Measurements from ENCODE around the gene EYS.

Gene EYS

GRCh38 chr6:64777941-64778785 lies 928.9 kb downstream of the EYS start:
- no peak for DNase-seq
- Mint-ChIP-seq H3K36me3 (ENCODE audit: low read depth) (no peaks in the 10 kb centered on the region), H3K4me1 (no peaks in the 10 kb centered on the region), H3K27me3 (ENCODE audit: low read depth, poor library complexity) (no peaks in the 10 kb centered on the region), H3K9me3 (no peaks in the 10 kb centered on the region), H3K27ac (no peak overlapping the region), H3K4me3 (no peak overlapping the region)
- TF ChIP-seq, protein P1, sequence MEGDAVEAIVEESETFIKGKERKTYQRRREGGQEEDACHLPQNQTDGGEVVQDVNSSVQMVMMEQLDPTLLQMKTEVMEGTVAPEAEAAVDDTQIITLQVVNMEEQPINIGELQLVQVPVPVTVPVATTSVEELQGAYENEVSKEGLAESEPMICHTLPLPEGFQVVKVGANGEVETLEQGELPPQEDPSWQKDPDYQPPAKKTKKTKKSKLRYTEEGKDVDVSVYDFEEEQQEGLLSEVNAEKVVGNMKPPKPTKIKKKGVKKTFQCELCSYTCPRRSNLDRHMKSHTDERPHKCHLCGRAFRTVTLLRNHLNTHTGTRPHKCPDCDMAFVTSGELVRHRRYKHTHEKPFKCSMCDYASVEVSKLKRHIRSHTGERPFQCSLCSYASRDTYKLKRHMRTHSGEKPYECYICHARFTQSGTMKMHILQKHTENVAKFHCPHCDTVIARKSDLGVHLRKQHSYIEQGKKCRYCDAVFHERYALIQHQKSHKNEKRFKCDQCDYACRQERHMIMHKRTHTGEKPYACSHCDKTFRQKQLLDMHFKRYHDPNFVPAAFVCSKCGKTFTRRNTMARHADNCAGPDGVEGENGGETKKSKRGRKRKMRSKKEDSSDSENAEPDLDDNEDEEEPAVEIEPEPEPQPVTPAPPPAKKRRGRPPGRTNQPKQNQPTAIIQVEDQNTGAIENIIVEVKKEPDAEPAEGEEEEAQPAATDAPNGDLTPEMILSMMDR (IDR thresholded peaks at IDR 0.05) = no peak

DNA sequence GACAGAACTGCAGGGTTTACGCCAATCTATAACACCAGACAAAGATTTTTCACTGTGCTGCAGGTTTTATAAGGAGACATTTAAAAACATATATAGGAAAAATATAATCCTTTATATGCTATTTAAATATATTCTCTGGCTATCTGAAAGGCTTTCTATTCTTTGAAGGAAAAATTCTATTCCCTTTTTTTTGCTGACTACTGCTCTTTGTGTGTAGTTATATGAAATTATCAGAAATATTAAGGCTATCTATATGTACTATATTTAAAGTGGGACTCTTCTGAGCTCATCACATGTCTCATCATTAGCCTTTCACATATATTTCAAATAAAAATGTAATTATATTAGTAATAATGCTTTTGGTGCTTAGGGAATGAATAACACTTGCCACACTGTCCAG lies 930.7 kb downstream of the EYS start:
- Mint-ChIP-seq H3K27me3 (ENCODE audit: low read depth, poor library complexity) (no peaks in the 10 kb centered on the region), H3K27ac (no peak overlapping the region), H3K4me3 (no peak overlapping the region), H3K4me1 (no peaks in the 10 kb centered on the region), H3K36me3 (ENCODE audit: low read depth) (no peaks in the 10 kb centered on the region), H3K9me3 (no peaks in the 10 kb centered on the region)
- TF ChIP-seq, protein P1 (IDR thresholded peaks at IDR 0.05) = no peak
- no peak for DNase-seq

GRCh38 chr6:64774881-64775280 lies 932.1 kb downstream of the EYS start:
- H3K27ac Mint-ChIP-seq = no peak overlapping the region
- H3K4me3 Mint-ChIP-seq = no peak overlapping the region
- H3K27me3 Mint-ChIP-seq (ENCODE audit: low read depth, poor library complexity) = no peaks in the 10 kb centered on the region
- no peaks in the 10 kb centered on the region for H3K4me1 Mint-ChIP-seq
- H3K9me3 Mint-ChIP-seq = no peaks in the 10 kb centered on the region
- DNase-seq = no peak
- TF ChIP-seq, protein P1 (IDR thresholded peaks at IDR 0.05) = no peak
- H3K36me3 Mint-ChIP-seq (ENCODE audit: low read depth) = no peaks in the 10 kb centered on the region

GRCh38 chr6:64750910-64751309 lies 956.1 kb downstream of the EYS start:
- H3K36me3 Mint-ChIP-seq (ENCODE audit: low read depth) = no peaks in the 10 kb centered on the region
- no peaks in the 10 kb centered on the region for H3K4me1 Mint-ChIP-seq
- H3K9me3 Mint-ChIP-seq = no peaks in the 10 kb centered on the region
- DNase-seq = no peak
- H3K4me3 Mint-ChIP-seq = no peak overlapping the region
- H3K27me3 Mint-ChIP-seq (ENCODE audit: low read depth, poor library complexity) = peaks cover 3% of the 10 kb centered on the region
- TF ChIP-seq, protein P1 (IDR thresholded peaks at IDR 0.05) = no peak
- H3K27ac Mint-ChIP-seq = no peak overlapping the region

DNA sequence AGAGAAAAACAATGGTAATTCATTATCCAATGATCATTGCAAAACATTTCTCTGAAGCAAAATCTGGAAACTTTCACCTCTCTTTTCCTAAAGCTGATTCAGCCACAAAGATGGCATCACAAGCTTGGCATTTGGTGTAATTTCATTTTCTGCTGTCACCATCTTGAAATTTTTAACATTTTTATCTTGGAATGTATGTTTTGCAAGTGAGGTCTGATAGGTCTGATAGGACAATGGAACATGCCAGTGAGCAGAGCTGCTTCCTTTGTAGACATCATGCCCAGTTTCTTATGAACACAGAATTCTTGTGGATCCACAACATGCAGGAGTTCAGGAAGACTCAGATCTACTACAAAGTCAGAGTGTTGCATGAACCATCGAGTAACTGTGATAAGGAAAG lies 969.6 kb downstream of the EYS start:
- TF ChIP-seq, protein P1 (IDR thresholded peaks at IDR 0.05) = no peak
- no peaks in the 10 kb centered on the region for H3K36me3 Mint-ChIP-seq (ENCODE audit: low read depth)
- H3K27ac Mint-ChIP-seq = no peak overlapping the region

GRCh38 chr6:64736421-64736950 lies 970.5 kb downstream of the EYS start:
- H3K9me3 Mint-ChIP-seq = peaks cover under 1% of the 10 kb centered on the region
- no peak overlapping the region for H3K27ac Mint-ChIP-seq
- H3K4me3 Mint-ChIP-seq = no peak overlapping the region
- TF ChIP-seq, protein P1 (IDR thresholded peaks at IDR 0.05) = no peak
- no peak for DNase-seq
- no peaks in the 10 kb centered on the region for H3K4me1 Mint-ChIP-seq
- H3K27me3 Mint-ChIP-seq (ENCODE audit: low read depth, poor library complexity) = no peaks in the 10 kb centered on the region
- H3K36me3 Mint-ChIP-seq (ENCODE audit: low read depth) = no peaks in the 10 kb centered on the region

More for the DNA sequence above, 969.6 kb downstream of the EYS start:
- no peak for DNase-seq
- no peaks in the 10 kb centered on the region for H3K9me3 Mint-ChIP-seq
- no peaks in the 10 kb centered on the region for H3K4me1 Mint-ChIP-seq
- no peak overlapping the region for H3K4me3 Mint-ChIP-seq
- no peaks in the 10 kb centered on the region for H3K27me3 Mint-ChIP-seq (ENCODE audit: low read depth, poor library complexity)
